Measurements from ENCODE around the gene PAAF1. TPM values are rescaled to one million over a fixed set of nuclear protein-coding genes. Genes with fewer than 3 reads are reported as not detected.

The PAAF1 gene
- total RNA-seq, 1 experiment from 2014 or later = 18.1 TPM

DNA sequence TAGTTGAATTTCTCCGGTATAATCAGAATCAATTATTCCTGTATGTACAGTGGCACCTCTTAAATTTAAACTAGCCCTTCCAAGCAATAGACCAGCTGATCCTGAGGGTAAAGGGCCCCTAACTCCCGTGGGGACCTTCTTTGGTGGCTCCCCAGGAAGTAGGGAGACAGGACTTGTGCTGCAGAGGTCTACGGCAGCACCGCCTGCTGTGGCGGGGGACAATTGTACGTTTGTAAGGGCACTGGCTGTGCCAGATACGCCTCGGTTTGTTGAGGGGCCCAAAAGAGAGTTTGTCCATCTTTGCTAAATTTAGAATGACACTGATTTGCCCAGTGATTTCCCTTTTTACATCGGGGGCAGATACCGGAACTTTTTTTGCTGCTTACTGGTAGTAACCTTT is 68.1 kb downstream of the PAAF1 start:
- DNase-seq (ENCODE audit: low read depth) = no peak

DNA sequence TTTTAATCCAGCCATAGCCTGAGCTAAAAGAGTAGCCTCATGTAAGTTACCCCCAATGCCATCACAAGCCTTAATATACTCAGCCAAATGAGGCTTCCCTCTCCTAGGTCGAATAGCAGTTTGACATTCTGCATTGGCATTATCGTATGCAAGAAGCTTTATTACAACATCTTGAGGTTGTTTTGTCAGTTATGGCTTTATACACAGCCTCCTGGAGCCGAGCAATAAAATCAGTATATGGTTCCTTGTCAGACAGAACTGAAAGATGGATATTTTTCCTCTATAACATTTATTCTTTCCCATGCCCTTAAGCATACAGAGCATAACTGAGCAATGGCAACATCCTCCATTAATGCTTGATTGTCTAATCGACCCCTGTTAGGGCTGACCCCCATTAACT is 68.6 kb downstream of the PAAF1 start:
- DNase-seq (ENCODE audit: low read depth) = no peak

GRCh38 chr11:73946798-73947458 is 70.1 kb downstream of the PAAF1 start:
- no peak for DNase-seq (ENCODE audit: low read depth)

GRCh38 chr11:73949246-73949645 is 72.4 kb downstream of the PAAF1 start:
- DNase-seq (ENCODE audit: low read depth) = no peak

GRCh38 chr11:73949912-73950311 is 73.1 kb downstream of the PAAF1 start:
- DNase-seq (ENCODE audit: low read depth) = no peak

DNA sequence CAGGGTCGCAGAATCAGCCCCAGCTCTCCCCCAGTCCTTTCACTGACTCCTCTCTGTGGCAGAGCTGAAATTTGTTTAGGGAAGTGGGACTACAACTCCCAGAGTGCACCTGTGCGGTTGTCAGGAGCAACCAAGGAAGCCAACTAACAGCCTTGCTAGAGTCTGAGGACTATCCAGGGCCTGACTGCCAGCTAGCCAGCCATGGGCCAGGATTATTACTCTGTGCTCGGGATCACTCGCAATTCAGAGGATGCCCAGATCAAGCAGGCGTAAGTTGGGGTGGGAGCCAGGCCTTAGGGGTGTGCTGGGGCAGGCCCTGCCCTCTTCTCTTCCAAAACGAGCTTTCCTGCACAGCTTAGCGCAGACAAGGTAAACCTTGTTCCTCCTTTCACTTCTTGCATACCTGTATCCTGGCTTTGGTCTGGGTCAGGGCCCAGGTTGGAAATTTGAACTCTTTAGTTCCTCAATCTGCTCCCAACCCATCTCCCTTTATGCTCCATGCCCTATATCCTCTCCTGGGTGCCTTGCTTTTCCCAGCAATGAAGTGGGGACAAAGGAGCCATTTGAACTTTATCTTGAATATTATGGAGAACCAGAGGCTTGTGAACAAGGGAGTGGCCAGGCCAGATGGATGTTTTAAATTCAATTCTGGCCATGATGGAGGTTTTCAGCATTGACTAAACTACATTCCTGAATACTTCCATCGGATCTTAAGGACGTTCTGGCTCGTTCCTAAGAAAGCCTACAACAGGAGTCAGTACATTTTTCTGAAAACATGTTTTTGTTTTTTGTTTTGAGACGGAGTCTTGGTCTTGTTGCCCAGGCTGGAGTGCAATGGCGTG is 74.3 kb downstream of the PAAF1 start, which contains the start of gene DNAJB13:
TSS of gene DNAJB13 (plus strand) at position 158 of the 842 bp plus-strand sequence. CDS start at position 202, 44 bp downstream.
- DNase-seq (ENCODE audit: low read depth) = peak; percentile 44

DNA sequence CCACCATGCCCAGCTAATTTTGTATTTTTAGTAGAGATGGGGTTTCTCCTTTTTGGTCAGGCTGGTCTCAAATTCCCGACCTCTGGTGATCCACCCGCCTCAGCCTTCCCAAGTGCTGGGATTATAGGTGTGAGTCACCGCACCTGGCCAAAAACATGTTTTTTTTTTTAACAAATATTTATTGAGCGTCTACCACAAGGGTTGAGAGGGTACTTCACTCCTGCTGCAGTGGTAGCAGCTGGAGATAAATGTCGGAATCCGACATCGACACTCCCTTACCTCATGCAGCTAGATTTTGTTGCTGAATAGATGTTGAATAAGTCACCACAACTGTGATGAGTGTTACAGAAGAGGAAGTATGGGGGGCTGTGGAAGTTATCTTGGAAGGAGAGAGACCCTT is 75.0 kb downstream of the PAAF1 start:
- no peak for DNase-seq (ENCODE audit: low read depth)

DNA sequence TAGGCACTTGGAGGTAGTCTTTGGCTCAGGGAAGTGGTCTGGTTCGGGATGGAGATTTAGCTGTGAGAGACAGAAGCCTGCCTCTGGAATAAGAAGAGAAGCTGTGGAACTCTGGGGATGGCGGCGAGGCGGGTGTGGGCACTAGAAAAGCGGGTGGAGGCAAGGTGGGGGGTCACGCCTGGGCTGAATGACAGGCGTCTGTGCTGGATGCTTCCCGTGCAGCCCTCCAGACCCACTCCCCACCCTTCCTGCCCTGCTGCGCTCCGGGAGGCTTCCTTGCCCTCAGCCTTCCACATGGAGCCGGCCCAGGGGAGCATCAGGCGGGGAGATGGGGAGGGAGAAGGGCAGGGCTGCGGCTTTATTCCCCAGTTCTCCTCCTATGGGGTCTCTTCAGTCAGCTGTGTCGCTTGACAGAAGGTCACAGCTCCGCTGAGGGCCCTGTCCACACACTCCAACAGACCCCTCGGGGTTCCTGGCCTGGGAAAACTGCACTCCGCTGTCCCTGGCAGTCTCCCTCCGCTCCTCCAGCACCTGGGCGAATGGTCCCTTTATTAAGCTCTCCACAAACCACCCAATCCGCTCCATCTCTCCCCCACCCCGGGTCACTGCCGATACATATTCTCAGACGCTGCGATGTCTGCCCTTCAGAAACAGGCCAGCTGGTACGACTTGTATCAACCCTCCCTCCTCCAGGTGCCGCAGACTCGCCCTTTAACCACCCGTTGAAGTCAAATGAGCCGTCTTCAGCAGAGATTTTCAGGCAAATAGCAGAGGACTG is 80.3 kb downstream of the PAAF1 start:
- no peak for DNase-seq (ENCODE audit: low read depth)

DNA sequence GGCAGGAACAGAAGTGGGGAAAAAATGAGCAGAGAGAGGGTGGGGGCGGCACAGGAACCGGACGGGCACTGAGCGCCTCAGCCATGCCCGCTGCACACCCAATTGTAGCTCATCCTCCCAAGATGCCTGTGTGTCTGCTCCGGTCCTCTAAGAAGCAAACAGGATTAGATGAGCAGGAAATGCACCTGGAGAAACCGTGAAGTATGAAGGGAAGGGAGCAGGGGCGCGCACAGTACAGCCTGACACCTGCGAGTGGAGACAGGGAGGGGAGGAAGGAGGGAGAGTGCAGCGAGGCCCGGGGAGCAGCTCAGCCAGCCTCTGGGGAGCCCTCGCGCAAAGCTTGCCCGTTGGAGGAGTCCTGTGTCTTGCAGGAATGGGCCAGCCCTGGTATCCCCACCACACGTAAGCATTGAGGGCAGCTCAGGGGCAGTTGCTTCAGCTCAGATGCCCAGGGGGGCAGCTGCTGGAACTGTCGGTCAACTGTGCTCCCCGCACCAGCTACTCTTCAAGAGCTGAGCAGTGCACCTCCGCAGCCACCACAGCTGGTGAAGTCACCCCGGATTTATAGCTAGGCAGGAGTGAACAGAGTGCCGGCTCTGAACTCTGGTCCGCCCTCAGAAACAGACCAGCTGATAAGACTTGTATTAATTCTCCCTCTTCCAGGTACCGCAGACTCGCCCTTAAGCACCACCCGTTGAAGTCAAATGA is 81.0 kb downstream of the PAAF1 start:
- DNase-seq (ENCODE audit: low read depth) = no peak

DNA sequence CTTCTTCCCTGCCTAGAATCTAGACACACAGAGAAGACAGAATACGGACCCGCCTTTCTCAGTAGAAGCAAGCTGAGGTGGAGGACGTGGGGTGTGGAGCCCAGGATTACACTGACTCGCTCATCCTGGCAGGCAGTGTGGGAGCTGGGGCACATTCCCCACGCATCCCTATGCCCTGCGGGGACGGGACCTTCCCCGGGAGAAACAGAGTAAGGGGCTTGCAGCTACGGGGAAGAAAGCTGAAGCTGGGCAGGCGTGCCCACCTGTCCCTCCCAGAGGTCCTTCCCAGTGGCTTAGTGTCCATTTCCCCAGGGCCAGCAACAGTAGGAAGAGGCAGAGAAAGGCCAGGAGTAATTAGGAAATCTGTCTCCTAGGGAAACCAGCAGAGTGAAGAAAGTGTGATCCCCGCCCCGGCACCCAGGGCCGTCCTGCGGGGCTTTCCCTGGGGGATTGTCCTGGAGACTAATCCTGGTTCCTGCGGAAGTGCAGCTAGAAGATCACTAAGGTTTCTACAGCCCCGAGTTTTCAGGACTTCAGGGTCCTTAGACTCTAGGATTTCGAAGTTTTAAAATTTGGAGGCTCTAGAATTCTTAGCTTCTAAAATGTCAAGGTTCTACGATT is 81.8 kb downstream of the PAAF1 start:
- no peak for DNase-seq (ENCODE audit: low read depth)

GRCh38 chr11:73961321-73961720 is 84.5 kb downstream of the PAAF1 start:
- no peak for DNase-seq (ENCODE audit: low read depth)

DNA sequence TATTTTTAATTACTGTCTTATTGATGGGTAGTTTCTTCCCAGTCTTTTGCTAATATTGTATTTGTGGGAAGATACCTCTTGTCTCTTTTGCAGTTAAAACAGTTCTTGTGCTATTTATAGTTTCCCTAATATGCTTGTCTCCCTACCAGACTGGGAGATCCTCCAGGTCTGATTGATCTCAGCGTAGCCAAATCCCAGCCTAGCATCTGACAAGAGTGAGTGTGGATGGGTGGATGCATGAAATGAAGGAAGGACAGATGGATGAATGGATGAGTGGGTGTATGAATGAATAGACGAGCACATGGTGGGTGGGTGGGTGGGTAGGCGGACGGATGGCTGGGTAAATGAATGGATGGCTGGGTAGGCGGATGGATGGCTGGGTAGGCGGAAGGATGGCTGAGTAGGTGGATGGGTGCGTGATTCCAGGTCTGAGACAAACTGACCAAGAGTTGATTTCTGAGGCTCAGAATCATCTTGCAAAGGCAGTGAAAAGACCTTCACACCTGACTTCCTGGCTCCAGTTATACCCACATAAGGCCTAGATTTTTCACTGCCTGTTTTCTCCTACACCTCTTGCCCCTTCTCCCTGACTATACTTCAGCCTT is 85.4 kb downstream of the PAAF1 start:
- DNase-seq (ENCODE audit: low read depth) = no peak

DNA sequence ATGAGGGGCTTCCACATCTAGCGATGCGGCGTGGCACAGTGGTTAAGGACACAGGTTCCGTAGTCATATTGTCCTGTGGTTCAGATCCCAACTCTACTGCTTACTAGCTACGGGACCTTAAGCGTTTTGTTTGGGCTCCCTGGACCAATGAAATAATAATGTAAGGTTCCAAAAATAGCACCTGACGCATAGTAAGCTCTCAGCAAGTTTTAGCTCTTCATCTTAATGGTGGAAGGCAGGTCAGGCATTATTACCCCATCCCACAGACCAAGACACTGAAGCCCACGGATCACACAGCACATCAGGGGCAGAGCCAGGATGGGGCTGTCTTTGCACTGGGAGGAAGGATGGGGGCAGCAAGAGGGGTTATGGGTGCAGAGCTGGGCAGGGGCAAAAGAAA is 87.1 kb downstream of the PAAF1 start:
- no peak for DNase-seq (ENCODE audit: low read depth)

- DNase-seq (ENCODE audit: low read depth) = peak; percentile 64
Observed at GRCh38 chr11:73965076-73965763, 88.4 kb downstream of the PAAF1 start.

DNA sequence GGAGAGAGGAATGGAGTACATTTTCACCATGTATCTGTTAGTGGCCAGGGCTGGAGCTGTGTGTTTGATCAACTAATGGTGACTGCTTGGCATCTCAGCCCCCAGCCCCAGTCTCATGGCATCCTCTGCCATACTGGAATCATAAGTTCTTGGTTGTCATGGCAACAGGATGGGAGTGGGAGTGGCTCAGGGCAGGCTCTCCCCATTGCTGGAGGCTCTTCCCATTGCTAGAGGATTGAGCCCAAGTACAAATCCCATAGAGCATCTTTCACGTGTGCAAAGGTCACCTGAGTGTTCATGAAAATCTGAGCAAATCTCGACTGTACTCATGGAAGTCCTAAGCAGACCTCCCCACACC is 88.9 kb downstream of the PAAF1 start:
- DNase-seq (ENCODE audit: low read depth) = peak; percentile 28

DNA sequence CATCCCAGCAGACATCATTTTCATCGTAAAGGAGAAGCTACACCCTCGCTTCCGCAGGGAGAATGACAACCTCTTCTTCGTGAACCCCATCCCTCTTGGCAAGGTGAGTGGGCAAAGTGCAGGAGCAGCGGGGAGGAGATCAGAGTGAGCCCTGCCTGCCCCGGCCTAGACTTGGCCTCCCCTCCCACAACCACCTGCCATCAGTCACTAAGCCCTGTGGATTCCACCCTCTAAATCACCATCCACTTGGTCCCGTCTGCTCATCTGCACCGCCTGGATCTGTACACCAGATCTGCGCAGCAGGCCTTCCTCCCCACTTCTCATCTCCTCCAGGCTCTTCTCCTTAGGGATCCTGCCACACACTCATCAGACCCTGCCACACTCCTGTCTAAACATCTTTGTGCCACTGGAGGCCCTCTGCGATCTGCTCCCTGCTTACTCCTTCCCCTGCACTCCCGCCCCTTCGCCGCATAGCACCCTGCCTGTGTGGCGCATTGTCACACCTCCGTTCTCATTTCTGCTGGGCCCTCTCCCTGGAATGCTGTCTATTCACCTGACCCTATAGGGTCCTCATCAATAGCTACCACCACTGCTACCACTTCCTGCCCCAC is 91.7 kb downstream of the PAAF1 start:
- no peak for DNase-seq (ENCODE audit: low read depth)

GRCh38 chr11:73969091-73969490 is 92.3 kb downstream of the PAAF1 start:
- DNase-seq (ENCODE audit: low read depth) = no peak

- no peak for DNase-seq (ENCODE audit: low read depth)
Observed at GRCh38 chr11:73969991-73970800, 93.4 kb downstream of the PAAF1 start.

DNA sequence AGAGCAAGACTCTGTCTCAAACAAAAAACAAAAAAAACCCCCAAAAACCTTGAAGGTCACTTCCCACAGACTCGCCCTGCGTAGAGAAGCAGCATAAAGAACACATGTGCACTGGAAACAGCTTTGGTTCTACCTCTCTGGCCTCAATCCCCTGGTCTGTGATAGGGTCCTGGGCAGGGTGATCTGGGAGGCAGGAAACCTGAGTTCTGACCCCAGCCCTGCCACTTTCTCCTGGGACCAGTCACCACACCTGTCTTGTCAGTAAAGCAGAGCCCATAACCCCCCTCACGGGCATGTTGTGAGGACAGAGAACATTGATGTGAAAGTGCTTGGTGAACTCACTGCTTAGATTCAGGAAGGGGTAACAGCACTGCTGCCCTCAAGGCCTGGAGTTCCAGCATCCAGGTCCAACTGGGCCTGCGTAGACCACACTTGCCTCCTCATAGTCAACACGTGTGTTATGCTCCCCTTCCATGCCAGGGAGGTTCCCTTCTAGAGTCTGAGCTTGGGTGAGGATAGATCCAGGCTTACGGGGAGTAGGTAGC is 94.4 kb downstream of the PAAF1 start:
- no peak for DNase-seq (ENCODE audit: low read depth)
